ENCODE data around the gene TMEM135. TPM values are rescaled to one million over a fixed set of nuclear protein-coding genes. Genes with fewer than 3 reads are reported as not detected.

The TMEM135 gene
- total RNA-seq, 2 experiments from 2014 or later, result 14.1 to 15.6 TPM

DNA sequence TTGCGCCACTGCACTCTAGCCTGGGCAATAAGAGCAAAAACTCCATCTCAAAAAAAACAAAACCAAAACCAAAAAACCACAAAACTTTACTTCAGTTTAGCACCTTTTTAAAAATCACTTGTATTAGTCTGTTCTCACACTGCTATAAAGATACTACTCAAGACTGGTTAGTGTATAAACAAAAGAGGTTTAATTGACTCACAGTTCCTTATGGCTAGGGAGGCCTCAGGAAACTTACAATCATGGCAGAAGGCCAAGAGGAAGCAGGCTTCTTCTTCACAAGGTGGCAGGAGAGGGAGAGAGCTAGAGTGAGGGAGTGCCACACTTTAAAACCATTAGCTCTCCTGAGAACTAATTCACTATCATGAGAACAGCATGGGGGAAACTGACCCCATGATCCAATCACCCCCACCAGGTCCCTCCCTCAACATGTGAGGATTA, 261.3 kb downstream of the TMEM135 start:
- H3K36me3 ChIP-seq (ENCODE audit: insufficient read depth, low read length), result no peaks in the 10 kb centered on the region
- H3K27me3 ChIP-seq (ENCODE audit: control insufficient read depth in 1 of 2, insufficient read depth in 2 of 2, low read length in 2 of 2), result no peaks in the 10 kb centered on the region
- no peak overlapping the region for H3K4me3 ChIP-seq (ENCODE audit: low read length)
- ChIA-PET CTCF (interaction anchor here (1.2 kb wide), 1 partner anchor 32 kb away, joined by 3 read pairs; no protein-coding TSS in a partner anchor), POLR2A (no interaction called here)
- DNase-seq (peak in 1 of 14 experiments; percentile 19), ATAC-seq (ENCODE audit: poor library complexity) (no peak)
- TF ChIP-seq, protein P1, sequence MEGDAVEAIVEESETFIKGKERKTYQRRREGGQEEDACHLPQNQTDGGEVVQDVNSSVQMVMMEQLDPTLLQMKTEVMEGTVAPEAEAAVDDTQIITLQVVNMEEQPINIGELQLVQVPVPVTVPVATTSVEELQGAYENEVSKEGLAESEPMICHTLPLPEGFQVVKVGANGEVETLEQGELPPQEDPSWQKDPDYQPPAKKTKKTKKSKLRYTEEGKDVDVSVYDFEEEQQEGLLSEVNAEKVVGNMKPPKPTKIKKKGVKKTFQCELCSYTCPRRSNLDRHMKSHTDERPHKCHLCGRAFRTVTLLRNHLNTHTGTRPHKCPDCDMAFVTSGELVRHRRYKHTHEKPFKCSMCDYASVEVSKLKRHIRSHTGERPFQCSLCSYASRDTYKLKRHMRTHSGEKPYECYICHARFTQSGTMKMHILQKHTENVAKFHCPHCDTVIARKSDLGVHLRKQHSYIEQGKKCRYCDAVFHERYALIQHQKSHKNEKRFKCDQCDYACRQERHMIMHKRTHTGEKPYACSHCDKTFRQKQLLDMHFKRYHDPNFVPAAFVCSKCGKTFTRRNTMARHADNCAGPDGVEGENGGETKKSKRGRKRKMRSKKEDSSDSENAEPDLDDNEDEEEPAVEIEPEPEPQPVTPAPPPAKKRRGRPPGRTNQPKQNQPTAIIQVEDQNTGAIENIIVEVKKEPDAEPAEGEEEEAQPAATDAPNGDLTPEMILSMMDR (IDR thresholded peaks at IDR 0.05), result no peak
- no peak overlapping the region for H3K27ac ChIP-seq (ENCODE audit: low read depth in 1 of 2, low read length in 2 of 2)
- Mint-ChIP-seq H3K27ac (no peak overlapping the region), H3K4me1 (ENCODE audit: low read depth) (no peaks in the 10 kb centered on the region), H3K36me3 (ENCODE audit: low read depth) (peaks cover 9% of the 10 kb centered on the region), H3K9me3 (no peaks in the 10 kb centered on the region), H3K27me3 (no peaks in the 10 kb centered on the region), H3K4me3 (no peak overlapping the region)
- intact Hi-C loops (cut with DNase I, micrococcal nuclease), result no loop called here
- H3K9me3 ChIP-seq (ENCODE audit: control insufficient read depth in 1 of 2, insufficient read depth in 1 of 2, low read length in 2 of 2), result no peaks in the 10 kb centered on the region
- H3K4me1 ChIP-seq (ENCODE audit: insufficient read depth, low read length), result no peaks in the 10 kb centered on the region

DNA sequence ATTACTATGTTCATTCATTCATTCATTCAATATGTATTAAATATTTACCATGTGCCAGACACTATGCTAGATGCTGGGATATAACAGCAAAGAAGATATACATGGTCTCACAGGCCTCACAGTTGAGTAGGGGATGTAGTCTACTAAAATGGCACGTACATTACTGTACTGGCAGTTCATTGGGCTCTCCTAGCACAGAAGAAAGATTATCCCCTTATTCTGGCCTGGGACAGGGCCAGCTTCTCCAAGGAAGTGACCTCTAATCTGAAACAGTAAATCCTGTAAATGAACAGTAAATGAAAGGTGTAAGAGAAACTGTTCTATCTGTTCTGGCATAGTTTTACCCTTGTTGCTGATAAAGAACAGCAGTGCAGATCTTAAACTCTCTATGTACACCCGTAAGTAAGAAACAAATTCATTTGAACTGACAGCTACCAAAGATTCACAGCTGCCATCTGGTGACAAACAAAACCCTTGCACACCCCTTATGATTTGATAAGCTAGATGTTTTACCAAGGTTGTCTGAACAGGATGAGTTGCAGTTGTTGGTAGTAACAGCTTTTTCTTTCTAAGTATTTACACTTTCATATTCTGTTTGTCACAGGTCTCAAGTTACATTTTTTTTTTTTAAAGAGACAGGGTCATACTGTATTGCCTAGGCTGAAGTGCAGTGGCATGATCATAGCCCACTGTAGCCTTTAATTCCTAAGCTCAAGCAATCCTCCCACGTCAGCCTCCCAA, 263.1 kb downstream of the TMEM135 start:
- CTCF ChIA-PET, result interaction anchor here (1.2 kb wide), 1 partner anchor 12 kb away, joined by 3 read pairs; no protein-coding TSS in a partner anchor
- no peak overlapping the region for H3K27ac Mint-ChIP-seq
- no peaks in the 10 kb centered on the region for H3K9me3 Mint-ChIP-seq
- Histone ChIP-seq H3K4me3 (ENCODE audit: low read length) (no peak overlapping the region), H3K27me3 (ENCODE audit: control insufficient read depth in 1 of 2, insufficient read depth in 2 of 2, low read length in 2 of 2) (no peaks in the 10 kb centered on the region), H3K36me3 (ENCODE audit: insufficient read depth, low read length) (no peaks in the 10 kb centered on the region), H3K4me1 (ENCODE audit: insufficient read depth, low read length) (no peaks in the 10 kb centered on the region), H3K9me3 (ENCODE audit: control insufficient read depth in 1 of 2, insufficient read depth in 1 of 2, low read length in 2 of 2) (no peaks in the 10 kb centered on the region), H3K27ac (ENCODE audit: low read depth in 1 of 2, low read length in 2 of 2) (no peak overlapping the region)
- POLR2A ChIA-PET, result interaction anchor here (0.9 kb wide), 1 partner anchor 139 kb away, joined by 4 read pairs; no protein-coding TSS in a partner anchor
- H3K4me3 Mint-ChIP-seq, result no peak overlapping the region
- H3K4me1 Mint-ChIP-seq (ENCODE audit: low read depth), result no peaks in the 10 kb centered on the region
- ATAC-seq (ENCODE audit: poor library complexity), result no peak
- no peak for DNase-seq
- TF ChIP-seq, protein P1 (IDR thresholded peaks at IDR 0.05), result no peak
- intact Hi-C loops (cut with DNase I, micrococcal nuclease), result no loop called here
- H3K36me3 Mint-ChIP-seq (ENCODE audit: low read depth), result peaks cover 9% of the 10 kb centered on the region
- no peaks in the 10 kb centered on the region for H3K27me3 Mint-ChIP-seq

DNA sequence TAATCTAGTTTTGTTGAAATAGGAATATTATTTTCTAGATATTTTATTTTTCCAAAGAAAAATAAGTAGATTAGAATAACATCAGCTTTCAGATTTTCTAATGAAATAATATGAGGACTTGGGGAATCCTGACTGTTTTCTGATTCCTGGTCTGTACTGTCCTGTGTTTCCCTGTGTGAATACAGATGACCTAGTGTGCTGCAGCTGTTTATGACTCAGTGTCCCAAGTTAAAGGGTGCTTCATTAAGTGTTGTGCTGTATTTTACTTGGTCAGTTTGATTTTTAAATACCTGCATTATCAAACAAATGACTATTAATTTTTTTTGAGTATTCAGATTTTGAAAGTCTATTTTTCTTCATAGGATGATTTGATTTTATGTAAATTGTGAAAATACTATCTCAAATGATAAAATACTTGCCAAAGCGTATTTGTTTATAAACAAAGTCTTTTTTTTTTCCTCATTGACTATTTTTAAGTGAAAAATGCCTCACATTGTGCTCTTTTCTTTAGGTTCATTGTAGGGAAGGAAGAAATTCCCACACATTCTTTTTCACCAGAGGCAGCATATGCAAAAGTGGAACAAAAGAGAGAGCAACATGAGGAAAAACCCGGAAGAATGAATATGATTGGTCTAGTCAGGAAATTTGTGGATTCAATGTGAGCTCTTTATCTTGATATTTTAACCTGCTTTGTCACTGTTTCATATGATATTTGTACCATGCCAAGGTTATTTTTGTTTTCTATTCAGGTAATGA, 264.2 kb downstream of the TMEM135 start:
- POLR2A ChIA-PET, result no interaction called here
- Mint-ChIP-seq H3K4me1 (ENCODE audit: low read depth) (no peaks in the 10 kb centered on the region), H3K9me3 (no peaks in the 10 kb centered on the region), H3K4me3 (no peak overlapping the region), H3K27me3 (no peaks in the 10 kb centered on the region), H3K36me3 (ENCODE audit: low read depth) (peaks cover 11% of the 10 kb centered on the region), H3K27ac (no peak overlapping the region)
- no peaks in the 10 kb centered on the region for H3K9me3 ChIP-seq (ENCODE audit: control insufficient read depth in 1 of 2, insufficient read depth in 1 of 2, low read length in 2 of 2)
- no peak overlapping the region for H3K27ac ChIP-seq (ENCODE audit: low read depth in 1 of 2, low read length in 2 of 2)
- intact Hi-C loops (cut with DNase I, micrococcal nuclease), result no loop called here
- no peak for ATAC-seq (ENCODE audit: poor library complexity)
- CTCF ChIA-PET, result interaction anchor here (1.2 kb wide), 1 partner anchor 13 kb away, joined by 3 read pairs; no protein-coding TSS in a partner anchor
- H3K36me3 ChIP-seq (ENCODE audit: insufficient read depth, low read length), result no peaks in the 10 kb centered on the region
- H3K4me1 ChIP-seq (ENCODE audit: insufficient read depth, low read length), result no peaks in the 10 kb centered on the region
- no peaks in the 10 kb centered on the region for H3K27me3 ChIP-seq (ENCODE audit: control insufficient read depth in 1 of 2, insufficient read depth in 2 of 2, low read length in 2 of 2)
- no peak overlapping the region for H3K4me3 ChIP-seq (ENCODE audit: low read length)
- DNase-seq, result no peak
- TF ChIP-seq, protein P1 (IDR thresholded peaks at IDR 0.05), result no peak
